Activated CD4-positive, alpha-beta T cell treated with anti-CD3 and anti-CD28 coated beads, Interleukin-2, amount 10 ng/mL, durations not matched to agents 24 days and 14 days (primary cell): Measurements from ENCODE around the gene FOXE3. TPM values are rescaled to one million over a fixed set of nuclear protein-coding genes. Genes with fewer than 3 reads are reported as not detected.

ENCODE experiments used
- DNase-seq: peaks from one replicate; pipeline ENCODE4 v3.0.0; 2022
- H3K27ac Mint-ChIP-seq: one replicate; pipeline ENCODE4 v1.8.0; 2022; ENCODE audit warnings: mild to moderate bottlenecking, mixed read lengths
- H3K27me3 Mint-ChIP-seq: one replicate; pipeline ENCODE4 v1.8.0; 2022; ENCODE audit warnings: mixed read lengths
- H3K36me3 Mint-ChIP-seq: one replicate; pipeline ENCODE4 v1.8.0; 2022; ENCODE audit warnings: low read depth, mild to moderate bottlenecking, mixed read lengths
- H3K4me1 Mint-ChIP-seq: one replicate; pipeline ENCODE4 v1.8.0; 2021; ENCODE audit warnings: mixed read lengths
- H3K4me3 Mint-ChIP-seq: one replicate; pipeline ENCODE4 v1.8.0; 2022; ENCODE audit warnings: mild to moderate bottlenecking, moderate library complexity, mixed read lengths
- H3K9me3 Mint-ChIP-seq: one replicate; pipeline ENCODE4 v1.8.0; 2021; ENCODE audit warnings: mixed read lengths
- intact Hi-C: fragments of 100-400 bp; cut with micrococcal nuclease; formaldehyde crosslinking; loops from one replicate; pipeline ENCODE4 v1.15.1; 2023
- total RNA-seq: library from RNA; stranded (reverse); gene quantifications from 2 replicates; pipeline ENCODE4 v1.2.3, GENCODE V29; 2022

The FOXE3 gene
- total RNA-seq, 1 donor from 2014 or later = not detected

DNA sequence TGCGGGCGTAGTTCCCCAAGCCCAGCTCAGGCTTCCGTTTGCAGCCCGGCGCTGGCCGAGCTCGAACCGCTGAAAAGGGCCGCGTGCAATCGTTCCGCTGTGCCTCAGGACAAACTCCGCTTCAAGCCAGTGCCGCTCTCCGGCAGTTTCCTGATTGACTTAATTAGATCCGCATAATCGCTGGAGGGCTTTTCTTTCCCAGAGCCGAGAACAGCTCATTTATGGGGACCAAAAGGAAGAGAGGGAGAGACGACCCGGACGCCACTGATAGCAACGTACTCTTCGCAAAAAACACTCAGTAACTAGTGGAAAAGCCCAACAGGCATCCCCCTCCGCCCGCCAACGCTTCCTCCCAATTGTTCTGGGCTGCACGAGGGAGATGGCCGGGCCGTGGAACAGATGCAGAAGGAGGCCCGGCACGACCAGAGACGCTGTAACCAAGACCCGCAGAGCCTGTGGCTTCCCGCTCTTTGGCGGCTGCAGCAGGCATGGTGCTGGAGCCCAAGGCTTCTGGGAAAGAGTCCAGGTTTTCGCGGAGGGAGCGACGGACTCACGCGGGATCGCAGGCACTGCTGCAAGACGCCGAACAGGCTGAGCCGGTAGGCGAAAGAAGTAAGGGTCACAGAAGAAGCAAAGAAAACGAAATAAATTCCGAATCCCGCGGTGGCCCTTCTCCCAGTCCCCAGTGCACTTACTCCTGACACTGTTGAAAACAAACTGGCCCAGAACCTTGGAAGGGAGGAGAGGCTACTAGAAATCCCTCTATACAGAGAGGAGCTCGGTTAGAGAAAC lies 18.2 kb downstream of the FOXE3 start:
- H3K4me3 Mint-ChIP-seq = peak overlapping the region; percentile 45
- peak overlapping the region; percentile 68 for H3K27ac Mint-ChIP-seq
- H3K4me1 Mint-ChIP-seq = peaks cover 34% of the 10 kb centered on the region
- H3K27me3 Mint-ChIP-seq = peaks cover 45% of the 10 kb centered on the region
- intact Hi-C loops = loop anchor here (10.0 kb wide), 1 partner anchor 949 kb away; the partner anchor contains the start of gene DMBX1
- DNase-seq = peak; percentile 65
- peaks cover 28% of the 10 kb centered on the region for H3K36me3 Mint-ChIP-seq
- no peaks in the 10 kb centered on the region for H3K9me3 Mint-ChIP-seq

DNA sequence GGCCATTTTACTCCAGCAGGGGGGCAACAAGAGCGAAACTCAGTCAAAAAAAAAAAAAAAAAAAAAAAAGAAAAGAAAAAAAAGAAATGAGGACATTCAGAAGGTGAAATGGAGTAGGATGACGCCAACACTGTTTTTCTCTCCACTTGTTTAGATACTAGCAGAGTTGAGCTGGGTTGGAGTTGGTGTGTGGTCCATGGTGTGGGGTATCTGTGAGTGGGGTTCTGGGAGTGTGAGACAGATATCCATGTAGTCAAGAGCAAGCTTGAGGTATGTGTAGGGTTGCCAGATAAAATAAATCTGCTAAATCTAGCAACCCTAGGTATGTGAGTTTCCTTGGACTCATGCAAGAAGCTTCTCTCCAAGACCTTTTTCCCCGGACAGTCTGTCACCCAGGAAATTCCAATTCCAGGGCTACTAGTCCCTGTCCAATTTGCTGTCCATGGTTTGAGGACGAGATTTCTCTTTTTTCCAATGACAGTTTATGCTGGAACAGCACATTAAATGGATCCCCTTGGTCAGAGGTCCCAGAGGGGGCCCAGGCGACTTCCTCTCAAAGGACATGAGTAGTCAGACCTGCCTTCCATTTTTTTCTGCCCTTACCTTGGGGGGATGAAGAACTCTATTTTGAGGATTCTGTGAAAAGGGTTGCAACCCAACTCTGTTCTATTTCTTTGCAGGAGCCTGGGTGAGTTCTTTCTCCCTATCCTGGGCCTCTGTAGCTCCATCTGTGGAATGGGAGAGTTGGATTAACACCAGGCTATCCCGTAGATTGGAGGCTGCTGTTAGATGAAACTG lies 19.6 kb downstream of the FOXE3 start:
- Mint-ChIP-seq H3K27ac (no peak overlapping the region), H3K27me3 (peaks cover 42% of the 10 kb centered on the region), H3K4me1 (peaks cover 34% of the 10 kb centered on the region), H3K4me3 (peak overlapping the region; percentile 97), H3K36me3 (peaks cover 28% of the 10 kb centered on the region), H3K9me3 (no peaks in the 10 kb centered on the region)
- no peak for DNase-seq
- intact Hi-C loops = loop anchor here (2.0 to 10.0 kb wide), 5 partner anchors 72 to 951 kb away; partner anchors contain the start of genes CMPK1 and DMBX1

DNA sequence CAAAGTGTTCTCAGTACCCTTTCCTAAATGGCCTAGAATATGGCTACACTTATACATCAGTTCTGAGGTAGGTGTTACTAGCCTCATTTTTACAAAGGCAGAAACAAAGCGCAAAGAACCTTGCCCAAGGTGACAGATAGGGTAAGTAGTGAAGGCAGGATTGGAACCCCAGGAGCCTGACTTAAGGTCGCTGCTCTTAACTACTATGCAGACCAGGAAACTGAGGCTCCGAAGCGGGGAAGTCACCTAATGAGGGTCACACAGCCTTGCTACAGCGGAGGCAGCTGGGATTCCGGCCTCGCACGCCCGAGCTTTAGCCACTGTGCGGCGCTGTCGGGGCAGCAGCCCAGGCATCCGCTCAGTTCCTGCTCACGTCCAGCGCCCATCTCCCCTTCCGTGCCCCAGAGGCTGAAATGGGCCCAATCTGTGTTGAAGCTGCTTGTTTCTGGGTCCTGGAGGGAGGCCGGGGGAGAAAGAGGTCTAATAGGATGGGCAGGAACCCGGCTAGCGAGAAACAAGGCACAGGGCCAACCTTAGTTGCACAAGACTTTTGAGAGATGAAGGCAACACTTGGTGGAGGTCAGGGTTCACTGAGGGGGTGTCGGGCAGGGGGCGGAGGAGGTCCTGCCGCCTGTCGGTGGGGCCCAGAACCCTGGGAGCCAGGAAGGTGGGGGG lies 20.4 kb downstream of the FOXE3 start:
- peaks cover 34% of the 10 kb centered on the region for H3K4me1 Mint-ChIP-seq
- H3K27me3 Mint-ChIP-seq = peaks cover 40% of the 10 kb centered on the region
- intact Hi-C loops = loop anchor here (2.0 to 10.0 kb wide), 5 partner anchors 71 to 952 kb away; partner anchors contain the start of genes CMPK1 and DMBX1
- H3K27ac Mint-ChIP-seq = peak overlapping the region; percentile 85
- no peaks in the 10 kb centered on the region for H3K9me3 Mint-ChIP-seq
- peaks cover 28% of the 10 kb centered on the region for H3K36me3 Mint-ChIP-seq
- DNase-seq = peak; percentile 94
- peak overlapping the region; percentile 97 for H3K4me3 Mint-ChIP-seq

DNA sequence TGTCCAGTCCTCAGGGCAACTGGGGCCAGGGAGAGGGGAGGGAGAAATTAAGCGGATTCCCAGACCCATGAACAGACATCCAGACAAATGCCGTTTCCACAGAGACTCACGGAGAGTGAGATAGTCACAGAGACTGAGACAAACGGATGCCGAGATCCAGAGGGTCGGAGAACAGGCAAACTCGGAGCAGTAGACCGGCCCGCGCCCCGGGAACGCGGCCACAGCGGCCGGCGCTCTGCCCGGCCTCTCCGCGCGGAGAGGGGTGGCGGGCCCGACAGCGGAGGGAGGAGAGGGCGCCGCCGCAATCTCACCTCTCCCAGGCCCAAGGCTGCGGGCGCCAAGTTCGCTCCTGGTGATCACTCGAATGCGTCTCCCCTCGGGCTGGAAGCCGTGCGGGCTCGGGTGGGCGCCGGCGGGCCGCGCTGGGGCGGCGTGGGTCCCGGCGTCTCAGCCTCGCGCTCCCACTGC lies 20.9 kb downstream of the FOXE3 start:
- DNase-seq = no peak
- peaks cover 37% of the 10 kb centered on the region for H3K27me3 Mint-ChIP-seq
- intact Hi-C loops = loop anchor here (2.0 to 10.0 kb wide), 5 partner anchors 70 to 952 kb away; partner anchors contain the start of genes CMPK1 and DMBX1
- peak overlapping the region; percentile 85 for H3K27ac Mint-ChIP-seq
- H3K4me1 Mint-ChIP-seq = peaks cover 32% of the 10 kb centered on the region
- peaks cover 28% of the 10 kb centered on the region for H3K36me3 Mint-ChIP-seq
- H3K9me3 Mint-ChIP-seq = no peaks in the 10 kb centered on the region
- H3K4me3 Mint-ChIP-seq = peak overlapping the region; percentile 97

DNA sequence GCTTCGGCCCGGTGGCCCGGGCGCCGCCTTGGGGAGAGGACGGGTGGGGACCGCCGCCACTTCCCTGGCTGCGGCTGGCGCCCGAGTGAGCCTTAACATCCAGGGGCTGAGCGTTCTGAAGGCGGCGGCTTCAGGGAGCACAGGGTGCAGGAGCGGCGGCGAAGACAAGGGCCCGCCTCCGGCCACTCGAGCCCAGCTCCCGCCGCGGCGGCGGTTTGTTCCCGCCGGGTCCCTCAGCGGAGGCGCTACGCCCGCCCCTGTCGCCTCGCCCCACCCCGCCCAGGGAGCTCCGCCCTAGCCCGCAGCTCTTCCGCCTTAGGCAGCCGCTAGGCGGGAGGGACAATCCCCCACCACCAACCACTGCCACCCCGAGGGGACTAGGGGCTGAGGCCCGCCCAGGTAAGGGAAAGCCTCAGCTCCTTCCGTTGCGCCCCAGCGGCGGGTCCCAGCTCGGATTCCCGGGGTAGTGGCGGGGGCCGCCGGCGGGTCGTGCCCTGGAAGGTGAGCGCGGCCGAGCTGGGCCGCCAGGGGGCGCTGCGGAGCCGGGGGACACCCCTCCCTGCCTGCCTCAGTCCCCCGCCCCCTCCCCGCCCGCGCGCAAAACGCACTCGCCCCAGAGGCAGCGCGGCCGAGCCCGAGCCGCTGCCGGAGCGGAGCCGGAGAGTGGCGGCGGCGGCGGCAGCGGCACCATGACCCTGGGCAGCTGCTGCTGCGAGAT lies 21.5 kb downstream of the FOXE3 start, which contains the start of gene FOXD2:
Gene FOXD2, plus strand, starts transcription at position 598 of the 718 bp plus-strand sequence. Its CDS starts 92 bp downstream, at position 690.
- Mint-ChIP-seq H3K36me3 (peaks cover 25% of the 10 kb centered on the region), H3K4me1 (peaks cover 27% of the 10 kb centered on the region), H3K9me3 (no peaks in the 10 kb centered on the region), H3K27ac (peak within 1 kb of the TSS; percentile 85), H3K27me3 (peaks cover 32% of the 10 kb centered on the region), H3K4me3 (peak within 1 kb of the TSS; percentile 97)
- intact Hi-C loops = loop anchor here (2.0 to 10.0 kb wide), 5 partner anchors 70 to 953 kb away; partner anchors contain the start of genes CMPK1 and DMBX1
- peak; percentile 97 for DNase-seq

DNA sequence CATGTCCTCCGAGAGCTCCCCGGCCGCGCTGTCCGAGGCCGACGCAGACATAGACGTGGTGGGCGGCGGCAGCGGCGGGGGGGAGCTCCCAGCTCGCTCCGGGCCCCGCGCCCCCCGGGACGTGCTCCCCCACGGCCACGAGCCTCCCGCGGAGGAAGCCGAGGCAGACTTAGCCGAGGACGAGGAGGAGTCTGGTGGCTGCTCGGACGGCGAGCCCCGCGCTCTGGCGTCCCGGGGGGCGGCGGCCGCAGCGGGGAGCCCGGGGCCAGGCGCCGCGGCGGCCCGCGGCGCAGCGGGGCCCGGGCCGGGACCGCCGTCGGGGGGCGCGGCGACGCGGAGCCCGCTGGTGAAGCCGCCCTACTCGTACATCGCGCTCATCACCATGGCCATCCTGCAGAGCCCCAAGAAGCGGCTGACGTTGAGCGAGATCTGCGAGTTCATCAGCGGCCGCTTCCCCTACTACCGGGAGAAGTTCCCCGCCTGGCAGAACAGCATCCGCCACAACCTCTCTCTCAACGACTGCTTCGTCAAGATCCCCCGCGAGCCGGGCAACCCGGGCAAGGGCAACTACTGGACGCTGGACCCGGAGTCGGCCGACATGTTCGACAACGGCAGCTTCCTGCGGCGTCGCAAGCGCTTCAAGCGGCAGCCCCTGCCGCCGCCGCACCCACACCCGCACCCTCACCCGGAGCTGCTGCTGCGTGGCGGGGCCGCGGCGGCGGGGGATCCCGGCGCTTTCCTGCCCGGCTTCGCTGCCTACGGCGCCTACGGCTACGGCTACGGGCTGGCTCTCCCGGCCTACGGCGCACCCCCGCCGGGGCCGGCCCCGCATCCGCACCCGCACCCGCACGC lies 22.3 kb downstream of the FOXE3 start:
- H3K9me3 Mint-ChIP-seq = no peaks in the 10 kb centered on the region
- H3K27ac Mint-ChIP-seq = peak overlapping the region; percentile 41
- H3K36me3 Mint-ChIP-seq = peaks cover 19% of the 10 kb centered on the region
- H3K27me3 Mint-ChIP-seq = peaks cover 25% of the 10 kb centered on the region
- peak overlapping the region; percentile 97 for H3K4me3 Mint-ChIP-seq
- intact Hi-C loops = loop anchor here (5.0 to 10.0 kb wide), 3 partner anchors 69 to 954 kb away; partner anchors contain the start of gene DMBX1
- DNase-seq = peak; percentile 79
- peaks cover 22% of the 10 kb centered on the region for H3K4me1 Mint-ChIP-seq

DNA sequence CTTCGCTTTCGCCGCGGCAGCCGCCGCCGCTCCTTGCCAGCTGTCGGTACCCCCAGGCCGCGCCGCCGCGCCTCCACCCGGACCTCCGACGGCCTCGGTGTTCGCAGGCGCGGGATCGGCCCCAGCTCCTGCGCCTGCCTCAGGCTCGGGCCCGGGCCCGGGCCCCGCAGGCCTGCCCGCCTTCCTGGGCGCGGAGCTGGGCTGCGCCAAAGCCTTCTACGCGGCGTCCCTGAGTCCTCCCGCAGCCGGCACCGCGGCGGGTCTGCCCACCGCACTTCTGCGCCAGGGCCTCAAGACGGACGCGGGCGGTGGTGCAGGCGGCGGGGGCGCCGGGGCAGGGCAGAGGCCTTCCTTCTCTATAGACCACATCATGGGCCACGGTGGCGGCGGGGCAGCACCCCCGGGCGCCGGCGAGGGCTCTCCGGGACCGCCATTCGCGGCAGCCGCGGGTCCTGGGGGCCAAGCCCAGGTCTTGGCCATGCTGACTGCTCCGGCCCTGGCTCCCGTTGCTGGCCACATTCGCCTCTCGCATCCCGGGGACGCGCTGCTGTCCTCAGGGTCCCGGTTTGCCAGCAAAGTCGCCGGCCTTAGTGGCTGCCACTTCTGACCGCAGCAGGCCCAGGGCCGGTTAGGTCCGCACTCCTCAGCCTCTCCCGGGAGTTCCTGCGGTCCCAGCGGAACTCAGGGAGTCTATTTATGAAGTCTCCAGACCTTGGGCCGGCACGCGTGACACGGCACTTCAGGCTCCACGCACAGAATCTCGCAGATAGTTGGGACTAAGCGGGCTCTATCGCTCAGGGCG lies 23.1 kb downstream of the FOXE3 start:
- peak; percentile 65 for DNase-seq
- H3K27ac Mint-ChIP-seq = peak overlapping the region; percentile 41
- intact Hi-C loops = loop anchor here (5.0 to 10.0 kb wide), 3 partner anchors 68 to 954 kb away; partner anchors contain the start of gene DMBX1
- H3K4me3 Mint-ChIP-seq = peak overlapping the region; percentile 37
- peaks cover 18% of the 10 kb centered on the region for H3K4me1 Mint-ChIP-seq
- peaks cover 17% of the 10 kb centered on the region for H3K27me3 Mint-ChIP-seq
- peaks cover 10% of the 10 kb centered on the region for H3K36me3 Mint-ChIP-seq
- peaks cover 3% of the 10 kb centered on the region for H3K9me3 Mint-ChIP-seq

DNA sequence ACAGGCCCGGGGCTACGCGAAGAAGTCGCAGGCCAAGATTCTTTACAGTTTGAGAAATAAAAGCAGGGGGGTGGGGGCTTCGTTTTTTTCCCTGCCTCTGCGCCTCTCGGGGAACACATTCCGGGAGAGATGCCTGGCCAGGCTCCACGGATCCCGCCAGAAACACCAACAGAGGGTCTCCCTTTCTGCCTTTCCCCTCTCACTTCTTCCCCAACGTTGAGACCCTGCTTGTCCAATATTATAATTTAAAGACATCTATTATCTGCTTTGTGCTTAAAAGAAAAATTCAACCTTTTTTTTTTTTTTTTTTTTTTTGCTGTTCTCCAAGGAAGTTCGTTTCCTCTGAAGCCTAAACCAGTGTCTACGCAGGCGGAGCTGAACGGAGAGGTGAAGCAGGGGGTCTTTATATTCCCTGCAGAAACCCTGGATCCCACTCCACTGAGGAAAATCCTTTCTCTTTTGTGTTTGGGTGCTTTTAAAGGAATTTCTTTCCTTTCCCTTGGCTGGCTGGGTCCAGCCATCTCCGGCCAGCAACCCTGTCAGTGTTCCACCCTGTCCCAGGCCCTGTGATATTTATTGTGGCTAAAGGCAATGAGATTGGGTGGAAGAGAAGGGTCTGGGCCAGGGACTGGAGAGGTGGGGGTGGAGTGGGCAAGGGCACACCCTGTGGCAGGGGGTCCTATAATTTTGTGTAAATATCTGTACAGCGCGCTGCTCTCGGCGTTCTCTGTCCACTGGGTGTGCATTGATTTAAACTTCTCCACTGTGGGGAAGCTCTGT lies 23.9 kb downstream of the FOXE3 start:
- peaks cover 6% of the 10 kb centered on the region for H3K9me3 Mint-ChIP-seq
- peak overlapping the region; percentile 41 for H3K27ac Mint-ChIP-seq
- peaks cover 6% of the 10 kb centered on the region for H3K36me3 Mint-ChIP-seq
- intact Hi-C loops = loop anchor here (5.0 to 10.0 kb wide), 3 partner anchors 67 to 955 kb away; partner anchors contain the start of gene DMBX1
- peaks cover 13% of the 10 kb centered on the region for H3K27me3 Mint-ChIP-seq
- H3K4me3 Mint-ChIP-seq = peak overlapping the region; percentile 37
- no peak for DNase-seq
- H3K4me1 Mint-ChIP-seq = peaks cover 22% of the 10 kb centered on the region

DNA sequence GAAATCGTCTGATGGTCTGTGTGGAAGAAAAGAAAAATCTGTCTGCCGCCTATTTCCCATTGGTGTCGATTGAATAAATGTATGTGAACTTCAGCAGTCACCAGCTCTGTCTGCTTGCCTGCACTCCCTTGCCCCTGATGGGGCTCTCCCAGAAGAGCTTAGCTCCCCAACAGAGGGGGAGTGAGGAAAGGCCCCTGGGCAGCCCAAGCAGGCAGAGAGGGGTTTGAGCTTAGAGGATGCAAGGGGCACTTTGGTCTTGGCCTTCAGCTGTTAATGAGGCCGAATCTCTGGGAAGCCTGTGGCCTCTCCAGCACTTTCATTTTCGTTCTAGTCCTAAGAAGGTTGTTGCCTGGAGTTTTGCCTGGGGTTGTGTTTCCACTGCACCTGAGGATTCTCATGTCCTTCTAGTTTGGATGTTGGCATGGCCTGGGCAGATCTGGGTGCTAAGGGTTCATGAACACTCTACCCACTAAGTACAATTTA lies 24.6 kb downstream of the FOXE3 start:
- no peak for DNase-seq
- Mint-ChIP-seq H3K27me3 (peaks cover 14% of the 10 kb centered on the region), H3K4me3 (no peak overlapping the region), H3K36me3 (peaks cover 3% of the 10 kb centered on the region), H3K9me3 (peaks cover 6% of the 10 kb centered on the region), H3K4me1 (peaks cover 25% of the 10 kb centered on the region), H3K27ac (no peak overlapping the region)
- intact Hi-C loops = no loop called here

DNA sequence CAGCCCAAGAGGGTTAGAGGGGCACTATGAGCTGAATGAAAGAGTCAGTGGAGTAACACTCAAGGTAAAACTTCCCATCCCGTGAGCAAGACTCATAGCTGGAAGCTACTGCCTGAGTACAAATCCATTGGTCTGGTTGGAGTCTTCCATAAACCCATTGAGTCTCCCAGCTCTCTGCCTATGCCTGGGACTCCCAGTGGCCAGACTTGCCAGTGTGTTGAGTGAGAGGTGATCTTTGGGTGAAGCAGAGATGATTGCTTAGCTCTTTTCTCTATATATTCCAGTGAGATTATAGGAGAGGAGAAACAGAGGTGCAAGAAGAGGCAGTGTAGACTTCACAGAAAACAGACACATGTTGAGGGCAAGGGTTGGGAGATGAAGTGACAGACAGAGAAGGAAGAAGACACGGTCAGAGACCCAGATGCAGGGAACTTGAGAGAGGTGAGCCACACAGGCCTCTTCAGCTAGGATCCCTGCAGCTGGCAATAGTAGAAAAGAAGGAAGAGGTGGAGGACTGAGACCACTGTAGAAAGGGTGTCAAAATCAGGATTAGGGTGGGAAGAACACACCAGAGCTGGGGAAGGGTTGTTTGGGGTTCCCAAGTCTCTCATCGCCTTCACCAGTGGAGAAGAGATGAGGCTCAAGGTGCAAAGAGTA lies 25.5 kb downstream of the FOXE3 start:
- intact Hi-C loops = loop anchor here (2.0 kb wide), 1 partner anchor 211 kb away; no protein-coding TSS in a partner anchor

More for the DNA sequence above, 25.5 kb downstream of the FOXE3 start:
- no peak for DNase-seq
- Mint-ChIP-seq H3K27me3 (peaks cover 21% of the 10 kb centered on the region), H3K4me1 (peaks cover 17% of the 10 kb centered on the region), H3K9me3 (peaks cover 6% of the 10 kb centered on the region), H3K4me3 (no peak overlapping the region), H3K27ac (no peak overlapping the region), H3K36me3 (no peaks in the 10 kb centered on the region)
